H1 (cell line): ENCODE measurements around the gene SLC6A18. TPM values are rescaled to one million over a fixed set of nuclear protein-coding genes. Genes with fewer than 3 reads are reported as not detected.

ENCODE experiments used
- ATF2 ChIP-seq: IDR thresholded peaks from 2 replicates; pipeline ENCODE4 v1.6.1; 2012; ENCODE audit warnings: low read length, inconsistent platforms
- CHD7 ChIP-seq: fragments of 300-600 bp; sonication (generic); IDR thresholded peaks from 2 replicates; pipeline ENCODE4 v1.7.1; 2012; ENCODE audit warnings: low read length, moderate library complexity, mild to moderate bottlenecking, inconsistent platforms; ENCODE audit not compliant: insufficient replicate concordance
- FOSL1 ChIP-seq: IDR thresholded peaks from 2 replicates; pipeline ENCODE4 v1.6.1; 2011; ENCODE audit warnings: mild to moderate bottlenecking, low read depth, low read length, moderate library complexity; ENCODE audit not compliant: insufficient read depth
- KDM1A ChIP-seq: fragments of 200-600, 300-600 bp; sonication (generic); IDR thresholded peaks from 2 replicates; pipeline ENCODE4 v1.7.1; 2016; ENCODE audit warnings: mild to moderate bottlenecking, low read length, borderline replicate concordance
- KDM5A ChIP-seq: fragments of 200-600 bp; IDR thresholded peaks from 2 replicates; pipeline ENCODE4 v1.7.1; 2012; ENCODE audit warnings: mild to moderate bottlenecking, low read length, inconsistent platforms, mixed read lengths
- MAX ChIP-seq: IDR thresholded peaks from 2 replicates; pipeline ENCODE4 v1.6.1; 2012; ENCODE audit warnings: inconsistent platforms
- NANOG ChIP-seq: IDR thresholded peaks from 2 replicates; pipeline ENCODE4 v1.6.1; 2011; ENCODE audit warnings: low read length, low read depth, mild to moderate bottlenecking, inconsistent platforms; ENCODE audit not compliant: insufficient read depth, poor library complexity, severe bottlenecking
- SRF ChIP-seq: IDR thresholded peaks from 2 replicates; pipeline ENCODE4 v1.6.1; 2011; ENCODE audit warnings: mild to moderate bottlenecking, low read depth, low read length, moderate library complexity
- TEAD4 ChIP-seq: IDR thresholded peaks from 2 replicates; pipeline ENCODE4 v1.6.1; 2012; ENCODE audit warnings: low read depth, low read length, inconsistent platforms, mixed read lengths
- YY1 ChIP-seq: IDR thresholded peaks from 2 replicates; pipeline ENCODE4 v1.6.1; 2011; ENCODE audit warnings: low read depth, mild to moderate bottlenecking, low read length
- polyA plus RNA-seq, 7 experiments: library from polyadenylated mRNA; depleted of rRNA in 3 of 7; stranded (reverse) in 5 of 7; unstranded in 2 of 7; fragments of >200 nt in 5 of 7; fragments of 200-250 nt in 2 of 7; gene quantifications; 1 replicate in 5 of 7; 2 replicates in 1 of 7; 4 replicates in 1 of 7; pipeline versions ENCODE4 v1.2.1 to v1.2.3, GENCODE V29; 2011 to 2013; ENCODE audit warnings: missing spikeins in 2 of 7, mixed read lengths in 2 of 7
- total RNA-seq: library from RNA; stranded (reverse); fragmentation: NEBNext Ultra II Directional; extraction: Animal tissue kit (Norgen Biotek cat#: 25700); gene quantifications from 2 replicates; pipeline ENCODE4 v1.2.1, GENCODE V29; 2021

Gene SLC6A18
- total and polyA plus RNA-seq, 2 of the 8 experiments (the other 6 are each of a cell fraction or from before 2014, with no cell fraction given), result not detected

GRCh38 chr5:1202798-1203185 is 22.4 kb upstream of the SLC6A18 start (continued):
- TF ChIP-seq CHD7 (no peak), KDM1A (no peak), SRF (no peak), FOSL1 (no peak), TEAD4 (no peak), YY1 (no peak), NANOG (no peak), KDM5A (no peak), ATF2 (no peak), MAX (no peak)
